ENCODE measurements around the gene AATK. TPM values are rescaled to one million over a fixed set of nuclear protein-coding genes. Genes with fewer than 3 reads are reported as not detected.

The AATK gene
- total RNA-seq, 1 donor from 2014 or later, result 0.42 TPM

GRCh38 chr17:81179220-81179619, 13.2 kb upstream of the AATK start:
- TF ChIP-seq, protein P1, sequence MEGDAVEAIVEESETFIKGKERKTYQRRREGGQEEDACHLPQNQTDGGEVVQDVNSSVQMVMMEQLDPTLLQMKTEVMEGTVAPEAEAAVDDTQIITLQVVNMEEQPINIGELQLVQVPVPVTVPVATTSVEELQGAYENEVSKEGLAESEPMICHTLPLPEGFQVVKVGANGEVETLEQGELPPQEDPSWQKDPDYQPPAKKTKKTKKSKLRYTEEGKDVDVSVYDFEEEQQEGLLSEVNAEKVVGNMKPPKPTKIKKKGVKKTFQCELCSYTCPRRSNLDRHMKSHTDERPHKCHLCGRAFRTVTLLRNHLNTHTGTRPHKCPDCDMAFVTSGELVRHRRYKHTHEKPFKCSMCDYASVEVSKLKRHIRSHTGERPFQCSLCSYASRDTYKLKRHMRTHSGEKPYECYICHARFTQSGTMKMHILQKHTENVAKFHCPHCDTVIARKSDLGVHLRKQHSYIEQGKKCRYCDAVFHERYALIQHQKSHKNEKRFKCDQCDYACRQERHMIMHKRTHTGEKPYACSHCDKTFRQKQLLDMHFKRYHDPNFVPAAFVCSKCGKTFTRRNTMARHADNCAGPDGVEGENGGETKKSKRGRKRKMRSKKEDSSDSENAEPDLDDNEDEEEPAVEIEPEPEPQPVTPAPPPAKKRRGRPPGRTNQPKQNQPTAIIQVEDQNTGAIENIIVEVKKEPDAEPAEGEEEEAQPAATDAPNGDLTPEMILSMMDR (IDR thresholded peaks at IDR 0.05), result no peak
- Mint-ChIP-seq H3K27me3 (peaks cover 2% of the 10 kb centered on the region), H3K36me3 (ENCODE audit: low read depth) (no peaks in the 10 kb centered on the region), H3K4me1 (no peaks in the 10 kb centered on the region), H3K27ac (no peak overlapping the region), H3K9me3 (peaks cover 9% of the 10 kb centered on the region), H3K4me3 (no peak overlapping the region)
- intact Hi-C loops (cut with micrococcal nuclease), result no loop called here
- ChIA-PET POLR2A (no interaction called here), CTCF (no interaction called here)
- DNase-seq (no peak), ATAC-seq (ENCODE audit: low read depth) (no peak)

DNA sequence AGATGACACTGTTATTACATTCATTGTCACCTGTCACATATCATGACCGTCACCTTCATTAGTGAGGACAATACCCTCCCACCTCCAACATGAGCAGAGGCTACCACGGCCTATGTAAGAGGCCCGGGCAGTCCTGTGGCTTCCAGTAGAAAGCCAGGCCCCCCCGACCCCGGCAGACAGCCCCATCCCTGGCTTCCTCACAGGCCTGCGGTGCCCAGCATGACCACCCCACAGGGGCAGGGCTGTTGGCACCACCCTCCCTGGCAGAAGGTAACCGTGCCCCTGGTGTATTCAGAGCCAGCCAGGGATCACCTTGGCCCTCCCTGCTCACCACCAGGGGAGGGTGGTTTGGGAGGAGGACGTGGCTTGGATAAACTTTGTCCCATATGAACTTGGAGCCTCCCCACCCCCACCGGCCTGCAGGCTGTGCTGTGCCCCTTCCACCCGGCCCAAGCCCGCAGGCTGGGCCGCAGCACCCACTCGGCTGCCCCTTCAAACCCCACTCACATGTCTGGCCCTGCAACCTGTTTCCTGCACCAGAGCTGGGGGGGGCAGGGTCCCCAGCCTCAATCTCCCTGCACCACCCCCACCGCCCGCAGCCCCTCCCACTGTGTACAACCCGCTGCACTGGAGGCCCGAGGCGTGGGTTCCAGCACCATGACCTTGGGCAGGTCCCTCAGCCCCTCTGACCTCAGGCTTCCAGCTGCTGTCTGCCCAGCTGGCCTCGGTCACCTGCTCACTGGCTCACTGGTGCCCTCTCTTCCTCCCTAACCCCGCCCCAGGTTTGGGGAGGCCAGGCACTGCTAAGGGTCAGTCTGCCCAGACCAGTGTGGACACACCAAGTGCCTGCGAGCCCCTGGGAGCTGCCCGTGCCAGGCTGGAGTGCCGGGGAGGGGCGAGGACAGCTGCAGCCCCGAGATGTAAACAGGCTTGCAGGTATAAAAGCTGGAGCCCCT, 12.4 kb upstream of the AATK start:
- POLR2A ChIA-PET, result no interaction called here
- no peak overlapping the region for H3K27ac Mint-ChIP-seq
- DNase-seq (no peak), ATAC-seq (ENCODE audit: low read depth) (no peak)
- H3K27me3 Mint-ChIP-seq, result peaks cover under 1% of the 10 kb centered on the region
- H3K4me1 Mint-ChIP-seq, result no peaks in the 10 kb centered on the region
- CTCF ChIA-PET, result no interaction called here
- peaks cover 9% of the 10 kb centered on the region for H3K9me3 Mint-ChIP-seq
- intact Hi-C loops (cut with micrococcal nuclease), result no loop called here
- TF ChIP-seq, protein P1 (IDR thresholded peaks at IDR 0.05), result no peak
- H3K36me3 Mint-ChIP-seq (ENCODE audit: low read depth), result no peaks in the 10 kb centered on the region
- H3K4me3 Mint-ChIP-seq, result no peak overlapping the region

DNA sequence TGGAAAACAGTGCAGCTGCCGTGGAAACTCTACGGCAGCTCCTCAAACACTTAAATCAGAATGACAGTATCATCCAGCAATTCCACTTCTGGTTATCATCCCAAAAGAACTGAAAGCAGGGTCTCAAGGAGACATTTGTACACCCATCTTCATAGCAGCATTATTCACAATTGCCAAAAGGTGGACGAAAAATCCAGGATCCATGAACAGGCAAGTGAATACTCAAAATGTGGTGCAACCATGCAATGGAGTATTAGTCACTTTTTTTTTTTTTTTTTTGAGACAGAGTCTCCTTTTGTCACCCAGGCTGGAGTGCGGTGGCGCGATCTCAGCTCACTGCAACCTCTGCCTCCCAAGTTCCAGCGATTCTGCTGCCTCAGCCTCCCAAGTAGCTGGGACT, 10.6 kb upstream of the AATK start:
- Mint-ChIP-seq H3K36me3 (ENCODE audit: low read depth) (no peaks in the 10 kb centered on the region), H3K27me3 (no peaks in the 10 kb centered on the region), H3K4me3 (no peak overlapping the region), H3K27ac (no peak overlapping the region), H3K9me3 (peaks cover 9% of the 10 kb centered on the region), H3K4me1 (no peaks in the 10 kb centered on the region)
- POLR2A ChIA-PET, result no interaction called here
- TF ChIP-seq, protein P1 (IDR thresholded peaks at IDR 0.05), result no peak
- CTCF ChIA-PET, result no interaction called here
- intact Hi-C loops (cut with micrococcal nuclease), result no loop called here
- ATAC-seq (ENCODE audit: low read depth) (no peak), DNase-seq (no peak)

DNA sequence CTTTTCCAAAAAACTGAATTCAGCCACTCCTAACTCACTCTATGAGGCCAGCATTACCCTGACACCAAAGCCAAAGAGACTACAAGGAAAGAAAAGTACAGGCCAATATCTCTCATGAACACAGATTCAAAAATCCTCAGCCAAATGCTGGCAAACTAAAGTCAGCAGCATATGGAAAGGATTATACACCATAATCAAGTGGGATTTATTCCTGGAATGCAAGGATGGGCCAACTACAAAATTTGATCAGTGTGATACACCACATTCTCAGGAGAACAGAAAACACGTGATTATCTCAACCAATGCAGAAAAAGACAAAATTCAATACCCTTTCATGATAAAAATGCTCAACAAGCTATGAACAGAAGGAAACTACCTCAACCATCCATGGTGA, 7.7 kb upstream of the AATK start:
- Mint-ChIP-seq H3K9me3 (peaks cover 9% of the 10 kb centered on the region), H3K4me1 (no peaks in the 10 kb centered on the region), H3K27ac (no peak overlapping the region), H3K27me3 (no peaks in the 10 kb centered on the region), H3K36me3 (ENCODE audit: low read depth) (no peaks in the 10 kb centered on the region), H3K4me3 (no peak overlapping the region)
- DNase-seq, result no peak
- TF ChIP-seq, protein P1 (IDR thresholded peaks at IDR 0.05), result no peak
- no peak for ATAC-seq (ENCODE audit: low read depth)
- intact Hi-C loops (cut with micrococcal nuclease), result no loop called here
- POLR2A ChIA-PET, result no interaction called here
- CTCF ChIA-PET, result no interaction called here

- Mint-ChIP-seq H3K4me1 (no peaks in the 10 kb centered on the region), H3K36me3 (ENCODE audit: low read depth) (no peaks in the 10 kb centered on the region), H3K9me3 (peaks cover 9% of the 10 kb centered on the region), H3K27me3 (no peaks in the 10 kb centered on the region), H3K27ac (no peak overlapping the region), H3K4me3 (no peak overlapping the region)
- TF ChIP-seq, protein P1 (IDR thresholded peaks at IDR 0.05), result no peak
- ChIA-PET POLR2A (no interaction called here), CTCF (no interaction called here)
- no peak for DNase-seq
- intact Hi-C loops (cut with micrococcal nuclease), result no loop called here
- no peak for ATAC-seq (ENCODE audit: low read depth)
Observed at GRCh38 chr17:81173052-81173761, 7.2 kb upstream of the AATK start.
